Keratinocyte (primary cell): Measurements from ENCODE around the gene RSPH1. TPM values are rescaled to one million over a fixed set of nuclear protein-coding genes. Genes with fewer than 3 reads are reported as not detected.

Experiments
- DNase-seq: peaks from one replicate; pipeline ENCODE4 v3.0.0-alpha.2; 2011; ENCODE audit warnings: low read depth, missing footprints, low spot score
- FAIRE-seq: peaks from 2 replicates; lab custom pipeline; 2011; peaks lifted over from hg19 to GRCh38; lab: Jason Lieb, UNC
- H2AFZ ChIP-seq: 2 replicates; pipeline ENCODE4 v1.6.0; 2012; ENCODE audit warnings: low read length, control low read depth, inconsistent platforms; ENCODE audit not compliant: control insufficient read depth
- H3K27ac ChIP-seq: 2 replicates; pipeline ENCODE4 v1.5.1; 2011; ENCODE audit warnings: low read length; ENCODE audit not compliant: control insufficient read depth, insufficient read depth
- H3K27me3 ChIP-seq: 3 replicates; pipeline ENCODE4 v1.6.0; 2011; ENCODE audit warnings: low read length; ENCODE audit not compliant: control insufficient read depth, insufficient read depth; ENCODE audit errors: extremely low read depth
- H3K36me3 ChIP-seq, 2 experiments: 2 replicates in 1 of 2; 3 replicates in 1 of 2; pipeline ENCODE4 v1.5.1; 2011; ENCODE audit warnings: low read length in 2 of 2, mild to moderate bottlenecking in 1 of 2; ENCODE audit not compliant: control insufficient read depth in 2 of 2, insufficient read depth in 2 of 2; ENCODE audit errors: extremely low read depth in 1 of 2
- H3K4me1 ChIP-seq: 3 replicates; pipeline ENCODE4 v1.5.1; 2011; ENCODE audit warnings: low read length; ENCODE audit not compliant: control insufficient read depth, insufficient read depth; ENCODE audit errors: extremely low read depth
- H3K4me2 ChIP-seq: 3 replicates; pipeline ENCODE4 v1.6.0; 2011; ENCODE audit warnings: low read depth, low read length; ENCODE audit not compliant: control insufficient read depth, insufficient read depth; ENCODE audit errors: extremely low read depth
- H3K4me3 ChIP-seq, 3 experiments: fragments of 200-600 bp in 1 of 3; sonication (generic) in 1 of 3; 2 replicates in 2 of 3; 3 replicates in 1 of 3; pipeline ENCODE4 v1.5.1; 2011 to 2016; ENCODE audit warnings: low read length in 3 of 3, mild to moderate bottlenecking in 3 of 3, control low read depth in 2 of 3, inconsistent platforms in 1 of 3, low read depth in 1 of 3, mixed read lengths in 1 of 3, mixed run types in 1 of 3, moderate library complexity in 1 of 3; ENCODE audit not compliant: control insufficient read depth in 2 of 3, insufficient read depth in 2 of 3; ENCODE audit errors: extremely low read depth in 1 of 3
- H3K79me2 ChIP-seq: 2 replicates; pipeline ENCODE4 v1.6.0; 2012; ENCODE audit warnings: low read length; ENCODE audit not compliant: control insufficient read depth, insufficient read depth
- H3K9ac ChIP-seq: 3 replicates; pipeline ENCODE4 v1.6.0; 2011; ENCODE audit warnings: low read length; ENCODE audit not compliant: control insufficient read depth, insufficient read depth; ENCODE audit errors: extremely low read depth
- H3K9me1 ChIP-seq: 3 replicates; pipeline ENCODE4 v1.6.0; 2011; ENCODE audit warnings: low read length; ENCODE audit not compliant: control insufficient read depth, insufficient read depth; ENCODE audit errors: extremely low read depth
- H3K9me3 ChIP-seq: 2 replicates; pipeline ENCODE4 v1.5.1; 2012; ENCODE audit warnings: low read depth, low read length; ENCODE audit not compliant: control insufficient read depth
- H4K20me1 ChIP-seq: 3 replicates; pipeline ENCODE4 v1.6.0; 2011; ENCODE audit warnings: low read length; ENCODE audit not compliant: control insufficient read depth, insufficient read depth; ENCODE audit errors: extremely low read depth
- CTCF ChIP-seq, 3 experiments: IDR thresholded peaks in 1 of 3; conservative IDR thresholded peaks in 1 of 3; optimal IDR thresholded peaks in 1 of 3; 2 replicates in 2 of 3; 3 replicates in 1 of 3; pipeline versions ENCODE3 to v1.5.1; 2011; ENCODE audit warnings: low read length in 3 of 3, mild to moderate bottlenecking in 3 of 3, moderate library complexity in 2 of 3, control low read depth in 1 of 3, inconsistent platforms in 1 of 3; ENCODE audit not compliant: insufficient read depth in 2 of 3; ENCODE audit errors: extremely low read depth in 1 of 3
- EZH2 ChIP-seq: IDR thresholded peaks from one replicate; pipeline ENCODE4 v1.6.1; 2012; ENCODE audit warnings: inconsistent platforms, mild to moderate bottlenecking, low read length, moderate library complexity
- dilution Hi-C: fragments of 300-500 bp; cut with MboI; formaldehyde crosslinking; loops from one replicate; pipeline ENCODE4 v1.7.0; 2020; ENCODE audit warnings: low sequenced_read_pairs; ENCODE audit not compliant: extremely low pct_ligation_motif_present
- polyA plus RNA-seq, 5 experiments: library from polyadenylated mRNA; depleted of rRNA in 3 of 5; stranded (reverse) in 3 of 5; stranded (forward) in 1 of 5; unstranded in 1 of 5; fragments of >200 nt; gene quantifications; 1 replicate in 1 of 5; 2 replicates in 3 of 5; 3 replicates in 1 of 5; pipeline versions ENCODE4 v1.2.1 to v1.2.3, GENCODE V29; 2011 to 2012; ENCODE audit warnings: missing spikeins in 2 of 5, low read depth in 1 of 5, low replicate concordance in 1 of 5

The RSPH1 gene
- polyA plus RNA-seq, 1 donor (not counting 4 experiments of a cell fraction or from before 2014, with no cell fraction given): 0.50 TPM

- H3K9ac ChIP-seq: no peak overlapping the region
- H3K9me1 ChIP-seq: no peaks in the 10 kb centered on the region
- H3K27ac ChIP-seq: no peak overlapping the region
- DNase-seq (no peak), FAIRE-seq (no peak)
- no peaks in the 10 kb centered on the region for H3K9me3 ChIP-seq
- dilution Hi-C loops: no loop called here
- H3K36me3 ChIP-seq: no peaks in the 10 kb centered on the region
- H4K20me1 ChIP-seq: no peaks in the 10 kb centered on the region
- no peak overlapping the region for H2AFZ ChIP-seq
- H3K27me3 ChIP-seq: no peaks in the 10 kb centered on the region
- no peak overlapping the region for H3K4me2 ChIP-seq
- TF ChIP-seq CTCF (optimal IDR thresholded peaks at IDR 0.05 in 1 of 3, IDR thresholded peaks at IDR 0.05 in 1 of 3, conservative IDR thresholded peaks at IDR 0.05 in 1 of 3; ENCODE audit: extremely low read depth in 1 of 3, insufficient read depth in 2 of 3, low read length in 3 of 3) (no peak), EZH2 (no peak)
- no peak overlapping the region for H3K4me3 ChIP-seq
- no peaks in the 10 kb centered on the region for H3K4me1 ChIP-seq
- H3K79me2 ChIP-seq: no peaks in the 10 kb centered on the region
Measured at GRCh38 chr21:42459546-42460215, 36.3 kb downstream of the RSPH1 start.

DNA sequence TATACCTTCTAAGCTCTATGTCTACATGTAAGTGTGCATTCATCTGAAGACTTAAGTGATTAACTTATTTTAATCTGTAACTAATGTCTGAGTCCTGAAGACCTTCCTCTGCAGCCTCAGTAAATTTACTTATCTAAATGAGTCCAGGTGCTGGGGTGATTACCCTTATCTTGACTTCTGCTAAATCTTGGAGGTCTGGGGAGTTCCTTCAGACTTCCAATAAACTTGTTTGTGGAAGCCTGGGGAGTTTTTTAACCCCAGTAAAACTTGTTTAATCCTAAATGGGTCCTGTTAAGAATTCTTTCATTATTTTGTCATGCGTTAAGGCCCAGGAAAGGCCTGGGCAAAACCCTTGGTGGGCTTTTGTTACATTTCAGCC lies 37.0 kb downstream of the RSPH1 start:
- DNase-seq: no peak
- Histone ChIP-seq H3K27ac (no peak overlapping the region), H3K9me3 (no peaks in the 10 kb centered on the region), H3K9ac (no peak overlapping the region), H3K9me1 (no peaks in the 10 kb centered on the region), H3K4me1 (no peaks in the 10 kb centered on the region), H3K4me2 (no peak overlapping the region), H2AFZ (no peak overlapping the region), H3K27me3 (no peaks in the 10 kb centered on the region), H3K79me2 (no peaks in the 10 kb centered on the region), H3K4me3 (no peak overlapping the region), H4K20me1 (no peaks in the 10 kb centered on the region), H3K36me3 (no peaks in the 10 kb centered on the region)
- TF ChIP-seq EZH2: no peak
- no peak for TF ChIP-seq CTCF (optimal IDR thresholded peaks at IDR 0.05 in 1 of 3, IDR thresholded peaks at IDR 0.05 in 1 of 3, conservative IDR thresholded peaks at IDR 0.05 in 1 of 3; ENCODE audit: extremely low read depth in 1 of 3, insufficient read depth in 2 of 3, low read length in 3 of 3)
- dilution Hi-C loops: no loop called here
- FAIRE-seq: no peak
